ENCODE data around the gene S1PR3. TPM values are rescaled to one million over a fixed set of nuclear protein-coding genes. Genes with fewer than 3 reads are reported as not detected.

The S1PR3 gene
- total RNA-seq, 2 experiments from 2014 or later, result 0.47 TPM; not detected in 1

DNA sequence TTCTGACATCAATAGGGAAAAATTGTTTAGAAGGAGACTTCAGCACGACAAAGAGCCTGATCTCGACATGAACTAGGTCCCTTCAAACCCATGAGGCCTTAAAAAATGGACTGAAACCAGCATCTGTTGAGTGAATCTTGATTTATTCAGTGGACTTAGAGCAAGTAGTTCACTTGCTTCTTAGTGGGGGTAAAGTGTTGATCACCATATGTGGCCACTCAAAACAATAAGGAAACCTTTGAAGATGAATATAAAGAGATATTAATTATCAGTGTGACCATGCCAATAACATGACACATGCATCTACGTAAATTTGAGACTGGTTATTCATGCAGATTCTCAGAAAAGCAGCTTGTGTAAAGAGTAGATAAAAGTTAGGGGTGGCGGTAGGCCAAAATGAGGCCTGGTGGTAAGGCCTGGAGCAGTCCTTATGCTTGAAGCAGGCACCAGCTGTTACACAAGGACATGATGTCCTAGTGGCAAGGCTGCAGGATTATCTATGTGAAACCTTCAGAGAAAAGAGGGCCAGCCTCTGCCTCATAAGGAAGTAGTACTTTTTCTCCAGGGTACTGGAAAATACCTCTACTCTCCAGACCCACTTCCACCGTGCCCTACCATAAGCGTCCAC, 61.3 kb downstream of the S1PR3 start:
- Histone ChIP-seq H3K9me3 (ENCODE audit: low read length) (no peaks in the 10 kb centered on the region), H3K79me2 (ENCODE audit: insufficient read depth, low read depth, low read length) (no peaks in the 10 kb centered on the region), H3K4me1 (ENCODE audit: insufficient read depth, low read length, poor library complexity, severe bottlenecking) (no peaks in the 10 kb centered on the region), H3K9me2 (ENCODE audit: insufficient read depth, low read length) (no peaks in the 10 kb centered on the region), H2AFZ (ENCODE audit: low read length) (no peak overlapping the region), H3K4me3 (ENCODE audit: low read depth, low read length, poor library complexity, severe bottlenecking) (no peak overlapping the region), H3K27ac (ENCODE audit: low read depth, low read length, poor library complexity, severe bottlenecking) (no peak overlapping the region), H3K36me3 (ENCODE audit: insufficient read depth, low read length) (no peaks in the 10 kb centered on the region), H4K20me1 (ENCODE audit: insufficient read depth, low read length) (no peaks in the 10 kb centered on the region), H3K4me2 (ENCODE audit: low read length) (no peak overlapping the region)
- POLR2A ChIA-PET, result no interaction called here
- BruUV-seq (replicated peaks), result no TSS peak
- intact Hi-C loops (cut with micrococcal nuclease; ENCODE audit: unreplicated experiment), result no loop called here
- CTCF ChIA-PET (ENCODE audit: unreplicated experiment), result no interaction called here
- DNase-seq (ENCODE audit: low spot score), result no peak
- TF ChIP-seq EZH2phosphoT487 (IDR thresholded peaks at IDR 0.05; ENCODE audit: borderline replicate concordance, low read depth, low read length), result no peak
- TF ChIP-seq, protein P1, sequence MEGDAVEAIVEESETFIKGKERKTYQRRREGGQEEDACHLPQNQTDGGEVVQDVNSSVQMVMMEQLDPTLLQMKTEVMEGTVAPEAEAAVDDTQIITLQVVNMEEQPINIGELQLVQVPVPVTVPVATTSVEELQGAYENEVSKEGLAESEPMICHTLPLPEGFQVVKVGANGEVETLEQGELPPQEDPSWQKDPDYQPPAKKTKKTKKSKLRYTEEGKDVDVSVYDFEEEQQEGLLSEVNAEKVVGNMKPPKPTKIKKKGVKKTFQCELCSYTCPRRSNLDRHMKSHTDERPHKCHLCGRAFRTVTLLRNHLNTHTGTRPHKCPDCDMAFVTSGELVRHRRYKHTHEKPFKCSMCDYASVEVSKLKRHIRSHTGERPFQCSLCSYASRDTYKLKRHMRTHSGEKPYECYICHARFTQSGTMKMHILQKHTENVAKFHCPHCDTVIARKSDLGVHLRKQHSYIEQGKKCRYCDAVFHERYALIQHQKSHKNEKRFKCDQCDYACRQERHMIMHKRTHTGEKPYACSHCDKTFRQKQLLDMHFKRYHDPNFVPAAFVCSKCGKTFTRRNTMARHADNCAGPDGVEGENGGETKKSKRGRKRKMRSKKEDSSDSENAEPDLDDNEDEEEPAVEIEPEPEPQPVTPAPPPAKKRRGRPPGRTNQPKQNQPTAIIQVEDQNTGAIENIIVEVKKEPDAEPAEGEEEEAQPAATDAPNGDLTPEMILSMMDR (conservative IDR thresholded peaks at IDR 0.05; ENCODE audit: low read length), result no peak

DNA sequence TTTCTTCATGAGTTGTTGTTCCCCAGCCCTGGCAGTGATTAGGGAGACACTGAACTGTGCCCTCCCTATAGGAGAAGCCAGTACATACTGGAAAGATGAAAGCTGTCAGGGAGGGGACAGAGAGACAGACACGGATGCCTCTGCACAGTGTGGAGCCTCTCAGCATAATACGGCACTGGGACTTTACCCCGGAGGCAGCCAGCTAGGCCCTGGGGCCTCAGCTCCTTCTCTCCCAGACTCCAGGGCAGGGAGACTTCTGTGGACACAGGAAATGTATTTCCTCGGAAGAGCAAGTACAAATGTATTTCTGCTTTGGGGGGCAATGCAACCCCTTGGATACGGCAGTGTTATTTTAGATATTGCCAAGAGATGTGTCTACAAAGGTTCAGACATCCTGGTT, 62.0 kb downstream of the S1PR3 start:
- Histone ChIP-seq H3K4me3 (ENCODE audit: low read depth, low read length, poor library complexity, severe bottlenecking) (no peak overlapping the region), H3K9me2 (ENCODE audit: insufficient read depth, low read length) (no peaks in the 10 kb centered on the region), H3K9me3 (ENCODE audit: low read length) (no peaks in the 10 kb centered on the region), H3K27ac (ENCODE audit: low read depth, low read length, poor library complexity, severe bottlenecking) (no peak overlapping the region), H3K36me3 (ENCODE audit: insufficient read depth, low read length) (no peaks in the 10 kb centered on the region), H4K20me1 (ENCODE audit: insufficient read depth, low read length) (no peaks in the 10 kb centered on the region), H2AFZ (ENCODE audit: low read length) (no peak overlapping the region), H3K4me2 (ENCODE audit: low read length) (no peak overlapping the region), H3K4me1 (ENCODE audit: insufficient read depth, low read length, poor library complexity, severe bottlenecking) (no peaks in the 10 kb centered on the region), H3K79me2 (ENCODE audit: insufficient read depth, low read depth, low read length) (no peaks in the 10 kb centered on the region)
- intact Hi-C loops (cut with micrococcal nuclease; ENCODE audit: unreplicated experiment), result no loop called here
- no TSS peak for BruUV-seq (replicated peaks)
- POLR2A ChIA-PET, result no interaction called here
- no peak for TF ChIP-seq EZH2phosphoT487 (IDR thresholded peaks at IDR 0.05; ENCODE audit: borderline replicate concordance, low read depth, low read length)
- TF ChIP-seq, protein P1 (conservative IDR thresholded peaks at IDR 0.05; ENCODE audit: low read length), result no peak
- no peak for DNase-seq (ENCODE audit: low spot score)
- CTCF ChIA-PET (ENCODE audit: unreplicated experiment), result no interaction called here

Other genes with a start within 250 kb of the S1PR3 start
- gene SHC3, start 187.3 kb downstream of the S1PR3 start, total RNA-seq (2014; rRNA removed; shearing (Covaris generic)), result 0.03 TPM in 1 of 2 replicates, not detected in the other
- not detected in 2 replicates for gene SHC3, start 187.3 kb downstream of the S1PR3 start, total RNA-seq (2022)

All from OCI-LY7 (cell line).